NT2/D1 (cell line): ENCODE measurements around the gene HTR3B.

Source experiments
- SUZ12 ChIP-seq: IDR thresholded peaks from 2 replicates; pipeline ENCODE4 v1.6.1; 2011; ENCODE audit not compliant: insufficient read length, insufficient read depth; ENCODE audit errors: extremely low read depth
- YY1 ChIP-seq: IDR thresholded peaks from 2 replicates; pipeline ENCODE4 v1.6.1; 2011; ENCODE audit not compliant: insufficient read length, insufficient read depth
- ZNF274 ChIP-seq: IDR thresholded peaks from 2 replicates; pipeline ENCODE4 v1.6.1; 2011; ENCODE audit warnings: mild to moderate bottlenecking, low read depth, low read length

DNA sequence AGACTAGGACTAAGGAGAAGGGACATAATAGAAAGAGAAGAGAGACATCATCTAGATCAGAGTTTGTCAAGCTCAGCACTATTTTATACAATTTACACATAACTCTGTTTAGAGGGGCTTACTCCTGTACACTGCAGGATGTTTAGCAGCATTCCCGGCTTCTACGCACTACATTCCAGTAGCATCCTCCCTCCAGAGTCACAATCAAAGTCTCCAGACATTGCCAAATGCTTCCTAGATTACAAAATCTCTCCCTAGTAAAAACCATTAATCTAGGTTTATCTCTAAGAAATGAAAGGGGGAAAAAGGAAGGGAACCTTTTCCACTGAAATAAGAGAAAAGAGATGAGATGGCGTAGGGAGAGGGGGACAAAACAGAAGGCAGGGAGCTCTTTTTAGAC is 33.3 kb upstream of the HTR3B start:
- no peak for TF ChIP-seq ZNF274
- no peak for TF ChIP-seq YY1
- TF ChIP-seq SUZ12, result no peak
